DND-41 (cell line): ENCODE results near the gene PACS2.

Source experiments
- EZH2 ChIP-seq: IDR thresholded peaks from 3 replicates; pipeline ENCODE4 v1.6.1; 2012; ENCODE audit warnings: borderline replicate concordance, low read depth, mild to moderate bottlenecking, moderate library complexity, low read length, inconsistent platforms; ENCODE audit not compliant: severe bottlenecking
- TF ChIP-seq, protein P1 (sequence below): IDR thresholded peaks from 2 replicates; pipeline ENCODE4 v1.5.1; 2012; ENCODE audit warnings: borderline replicate concordance, low read length, moderate library complexity, mild to moderate bottlenecking; ENCODE audit not compliant: poor library complexity, severe bottlenecking; ENCODE audit errors: extremely low read depth

- TF ChIP-seq, protein P1, sequence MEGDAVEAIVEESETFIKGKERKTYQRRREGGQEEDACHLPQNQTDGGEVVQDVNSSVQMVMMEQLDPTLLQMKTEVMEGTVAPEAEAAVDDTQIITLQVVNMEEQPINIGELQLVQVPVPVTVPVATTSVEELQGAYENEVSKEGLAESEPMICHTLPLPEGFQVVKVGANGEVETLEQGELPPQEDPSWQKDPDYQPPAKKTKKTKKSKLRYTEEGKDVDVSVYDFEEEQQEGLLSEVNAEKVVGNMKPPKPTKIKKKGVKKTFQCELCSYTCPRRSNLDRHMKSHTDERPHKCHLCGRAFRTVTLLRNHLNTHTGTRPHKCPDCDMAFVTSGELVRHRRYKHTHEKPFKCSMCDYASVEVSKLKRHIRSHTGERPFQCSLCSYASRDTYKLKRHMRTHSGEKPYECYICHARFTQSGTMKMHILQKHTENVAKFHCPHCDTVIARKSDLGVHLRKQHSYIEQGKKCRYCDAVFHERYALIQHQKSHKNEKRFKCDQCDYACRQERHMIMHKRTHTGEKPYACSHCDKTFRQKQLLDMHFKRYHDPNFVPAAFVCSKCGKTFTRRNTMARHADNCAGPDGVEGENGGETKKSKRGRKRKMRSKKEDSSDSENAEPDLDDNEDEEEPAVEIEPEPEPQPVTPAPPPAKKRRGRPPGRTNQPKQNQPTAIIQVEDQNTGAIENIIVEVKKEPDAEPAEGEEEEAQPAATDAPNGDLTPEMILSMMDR = no peak
- no peak for TF ChIP-seq EZH2
These were observed 38.6 kb downstream of the PACS2 start for GRCh38 chr14:105353136-105353535.
